Activated naive CD4-positive, alpha-beta T cell treated with anti-CD3 and anti-CD28 coated beads, Interleukin-2, amount 50 U/mL, for 16 hours (primary cell): ENCODE measurements around the gene MAN2C1.
"Not testable (repeated sequence)": the region's sequence is repeated elsewhere in the genome, so short reads cannot be mapped to it uniquely, and the experiment has no call there.

Experiments used
- DNase-seq: peaks from one replicate; pipeline ENCODE4 v3.0.0-alpha.2; 2020

MAN2C1 gene

DNA sequence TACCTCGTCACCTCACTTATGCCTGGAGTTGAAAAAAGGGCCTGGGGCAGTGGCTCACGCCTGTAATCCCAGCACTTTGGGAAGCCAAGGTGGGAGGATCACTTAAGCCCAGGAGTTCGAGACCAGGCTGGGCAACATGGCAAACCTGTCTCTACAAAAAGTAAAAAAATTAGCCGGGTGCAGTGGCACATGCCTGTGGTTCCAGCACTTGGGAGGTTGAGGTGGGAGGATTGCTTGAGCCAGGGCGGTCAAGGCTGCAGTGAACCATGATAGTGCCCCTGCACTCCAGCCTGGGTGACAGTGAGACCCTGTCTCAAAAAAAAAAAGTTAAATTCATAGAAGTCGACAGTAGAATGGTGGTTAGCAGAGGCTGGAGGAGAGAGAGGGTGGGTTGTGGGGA, 26.2 kb downstream of the MAN2C1 start:
- no peak for DNase-seq

GRCh38 chr15:75339531-75340240, 28.7 kb downstream of the MAN2C1 start:
- DNase-seq, result no peak

GRCh38 chr15:75338661-75339240, 29.7 kb downstream of the MAN2C1 start:
- no peak for DNase-seq

GRCh38 chr15:75335705-75336355, 32.6 kb downstream of the MAN2C1 start, which contains the start of gene COMMD4:
Gene COMMD4 (plus strand): TSS chr15:75336063. CDS start chr15:75336090, 27 bp downstream.
- peak; percentile 83 for DNase-seq

DNA sequence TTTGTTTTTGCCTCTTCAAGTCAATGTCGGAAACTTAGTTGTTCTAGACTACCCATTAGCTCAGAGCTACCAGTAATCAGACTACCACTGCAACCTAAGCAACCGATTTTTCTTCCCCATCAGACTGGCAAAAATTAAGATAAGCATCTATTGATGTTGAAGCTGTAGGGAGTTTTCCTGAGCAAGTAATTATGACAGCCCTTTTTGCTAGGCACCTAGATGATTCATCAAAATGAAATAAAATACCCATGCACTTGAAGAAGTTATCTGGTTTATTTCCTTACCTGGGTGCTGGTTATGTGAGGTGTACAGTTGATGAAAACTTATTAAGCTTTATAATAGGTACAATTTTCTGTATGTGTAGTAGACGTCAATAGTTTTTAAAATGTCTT, 33.1 kb downstream of the MAN2C1 start:
- DNase-seq, result no peak

DNA sequence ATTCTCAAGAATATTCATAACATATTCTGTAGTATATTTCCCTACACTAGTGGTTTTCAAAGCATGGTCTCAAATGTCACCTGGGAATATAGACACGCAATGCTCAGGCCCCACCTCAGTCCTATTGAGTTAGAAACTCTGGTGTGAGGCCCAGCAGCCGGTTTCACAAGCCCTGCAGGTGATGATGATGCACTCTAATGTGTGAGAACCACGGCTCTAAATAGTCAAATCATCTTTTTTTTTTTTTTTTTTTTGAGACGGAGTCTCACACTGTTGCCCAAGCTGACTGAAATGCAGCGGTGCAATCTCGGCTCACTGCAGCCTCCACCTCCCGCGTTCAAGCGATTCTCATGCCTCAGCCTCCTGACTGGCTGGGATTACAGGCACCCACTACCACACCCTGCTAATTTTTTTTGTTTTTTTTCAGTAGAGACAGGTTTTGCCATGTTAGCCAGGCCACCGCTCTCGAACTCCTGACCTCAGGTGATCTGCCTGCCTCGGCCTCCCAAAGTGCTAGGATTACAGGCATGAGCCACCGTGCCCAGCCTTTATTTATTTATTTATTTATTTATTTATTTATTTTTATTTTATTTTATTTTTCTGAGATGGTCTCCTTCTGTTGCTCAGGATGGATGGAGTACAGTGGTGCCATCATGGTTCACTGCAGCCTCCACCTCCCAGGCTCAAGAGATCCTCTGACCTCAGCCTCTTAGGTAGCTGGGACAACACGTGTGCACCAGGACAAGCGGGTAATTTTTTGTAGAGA, 34.6 kb downstream of the MAN2C1 start:
- not testable (repeated sequence) for DNase-seq

DNA sequence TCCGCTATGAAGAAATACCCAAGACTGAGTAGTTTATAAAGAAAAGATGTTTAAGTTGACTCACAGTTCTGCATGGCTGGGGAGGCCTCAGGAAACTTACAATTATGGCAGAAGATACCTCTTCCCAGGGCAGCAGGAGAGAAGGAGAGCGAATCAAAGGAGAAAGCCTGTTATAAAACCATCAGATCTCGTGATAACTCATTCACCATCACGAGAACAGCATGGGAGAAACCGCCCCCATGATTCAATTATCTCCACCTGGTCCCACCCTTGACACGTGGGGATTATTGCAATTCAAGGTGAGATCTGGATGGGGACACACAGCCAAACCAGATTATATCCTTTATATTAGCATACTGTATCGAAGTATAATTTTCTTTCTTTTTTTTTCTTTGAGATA, 36.3 kb downstream of the MAN2C1 start:
- DNase-seq, result not testable (repeated sequence)

GRCh38 chr15:75329571-75329970, 38.8 kb downstream of the MAN2C1 start:
- no peak for DNase-seq

- no peak for DNase-seq
Observed at GRCh38 chr15:75328493-75329314, 39.7 kb downstream of the MAN2C1 start.

GRCh38 chr15:75327491-75327890, 40.9 kb downstream of the MAN2C1 start:
- DNase-seq, result no peak

DNA sequence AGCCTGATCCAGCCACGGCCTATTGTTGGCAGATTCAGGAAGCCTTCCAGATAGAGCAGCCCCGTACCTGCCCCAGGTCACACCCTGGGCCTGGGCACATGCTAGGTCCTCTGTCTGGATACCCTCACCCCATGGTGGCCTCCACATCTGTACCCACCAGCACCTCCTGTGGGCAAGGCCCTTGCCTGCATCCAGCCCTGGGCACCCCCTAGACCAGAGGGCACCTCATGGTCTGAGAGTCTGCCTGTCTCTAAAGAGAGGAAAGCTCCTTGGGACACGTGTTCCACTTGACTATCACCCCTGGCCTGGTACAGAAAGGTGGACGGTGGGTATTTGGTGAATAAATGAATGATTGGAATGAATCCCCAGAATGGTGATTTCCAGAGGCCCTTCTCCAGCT, 41.4 kb downstream of the MAN2C1 start:
- no peak for DNase-seq

DNA sequence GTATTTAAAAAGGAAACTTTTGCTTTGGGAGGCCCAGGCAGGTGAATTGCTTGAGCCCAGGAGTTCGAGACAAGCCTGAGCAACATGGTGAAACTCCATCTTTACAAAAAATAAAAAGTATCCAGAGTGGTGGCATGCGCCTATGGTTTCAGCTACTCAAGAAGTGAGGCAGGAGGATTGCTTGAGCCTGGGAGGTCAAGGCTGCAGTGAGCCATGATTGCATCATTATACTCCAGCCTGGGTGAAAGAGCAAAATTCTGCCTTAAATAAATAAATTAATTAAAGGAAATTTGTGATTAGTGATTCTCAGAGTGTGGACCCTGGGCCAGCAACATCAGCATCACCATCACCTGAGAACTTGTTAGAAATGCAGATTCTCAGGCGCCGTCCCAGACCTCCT, 42.5 kb downstream of the MAN2C1 start:
- no peak for DNase-seq

DNA sequence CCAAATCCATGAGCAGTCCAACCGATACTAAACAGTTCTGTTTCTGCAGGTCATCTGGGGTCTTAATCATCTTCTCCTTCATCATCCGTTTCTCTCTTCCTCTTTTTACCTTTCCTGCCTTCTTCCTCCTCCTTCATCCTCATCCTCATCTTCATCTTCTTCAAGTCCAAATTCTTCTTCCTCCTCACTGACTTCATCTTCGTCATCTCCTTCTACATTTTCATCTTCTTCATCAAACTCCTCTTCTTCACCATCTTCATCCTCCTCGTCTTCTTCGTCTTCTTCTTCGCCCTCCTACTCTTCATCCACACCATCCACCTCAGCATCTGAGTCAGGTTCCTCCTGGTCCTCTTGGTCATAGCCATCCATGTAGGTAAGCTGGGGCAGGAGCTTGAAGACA, 46.7 kb downstream of the MAN2C1 start:
- no peak for DNase-seq

DNA sequence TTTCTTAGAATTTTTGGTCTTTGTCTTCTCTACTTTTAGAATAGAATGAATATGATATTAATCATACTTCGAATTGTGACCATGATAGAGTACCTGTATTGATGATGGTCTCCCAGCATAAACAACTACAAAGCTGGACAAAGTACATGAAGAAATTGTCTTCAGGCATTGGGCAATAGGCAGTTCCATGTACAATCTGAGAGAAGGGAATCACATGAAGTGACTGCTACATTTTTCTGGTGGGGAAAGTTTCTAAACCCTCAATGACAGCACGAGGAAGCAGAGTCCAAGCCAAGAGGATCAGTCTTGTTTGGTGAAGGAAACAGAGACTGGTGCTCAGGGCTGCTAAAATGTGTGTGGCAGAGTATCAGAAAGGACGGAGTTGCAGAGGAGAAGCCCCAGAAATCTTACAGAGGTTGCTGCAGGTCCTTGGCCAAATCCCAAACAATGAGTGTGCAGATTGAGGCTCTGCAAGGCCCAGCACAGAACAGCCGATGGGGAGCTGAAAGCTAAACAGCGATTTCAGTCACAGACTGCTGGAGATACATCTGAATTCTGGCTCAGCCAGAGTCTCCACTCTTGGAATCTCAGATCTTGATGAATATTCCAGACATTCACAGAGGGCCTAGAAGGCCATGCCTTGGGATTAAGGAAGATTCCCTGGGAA, 49.0 kb downstream of the MAN2C1 start:
- not testable (repeated sequence) for DNase-seq

GRCh38 chr15:75314552-75315290, 53.7 kb downstream of the MAN2C1 start:
- DNase-seq, result no peak

DNA sequence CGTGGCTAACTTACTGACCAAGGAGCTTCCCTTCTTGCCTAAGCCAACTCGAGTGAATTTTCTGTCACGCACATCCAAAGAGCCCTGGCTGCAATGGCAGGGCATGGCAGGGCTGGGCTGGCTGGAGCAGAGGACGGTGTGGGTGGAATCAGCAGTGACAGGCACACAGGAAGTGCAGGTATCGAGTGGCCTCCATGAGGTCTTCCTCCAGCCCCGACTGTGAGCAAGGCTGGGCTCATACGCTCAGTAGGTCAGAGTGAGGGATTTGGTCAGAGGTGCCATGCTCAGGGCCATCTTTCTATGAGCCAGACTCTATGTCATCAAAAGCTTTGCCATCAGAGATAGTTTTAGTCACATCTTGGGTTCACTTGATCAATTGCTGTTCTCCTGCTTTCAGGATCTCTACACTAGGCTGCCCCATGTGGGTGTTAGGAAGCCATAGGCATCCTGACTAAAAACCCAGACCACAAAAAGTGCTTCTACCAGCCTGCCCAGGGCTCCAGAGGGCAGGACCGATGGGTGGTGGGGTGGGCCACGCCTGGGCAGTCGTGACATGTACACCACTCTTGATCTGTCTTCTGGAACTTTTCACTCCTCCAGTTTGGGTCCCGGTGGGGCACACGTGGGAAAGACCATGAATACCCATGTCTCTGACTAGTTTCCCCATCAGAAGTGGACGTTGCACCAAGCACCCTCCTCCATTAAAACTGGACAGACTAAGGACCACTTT, 55.1 kb downstream of the MAN2C1 start:
- no peak for DNase-seq

DNA sequence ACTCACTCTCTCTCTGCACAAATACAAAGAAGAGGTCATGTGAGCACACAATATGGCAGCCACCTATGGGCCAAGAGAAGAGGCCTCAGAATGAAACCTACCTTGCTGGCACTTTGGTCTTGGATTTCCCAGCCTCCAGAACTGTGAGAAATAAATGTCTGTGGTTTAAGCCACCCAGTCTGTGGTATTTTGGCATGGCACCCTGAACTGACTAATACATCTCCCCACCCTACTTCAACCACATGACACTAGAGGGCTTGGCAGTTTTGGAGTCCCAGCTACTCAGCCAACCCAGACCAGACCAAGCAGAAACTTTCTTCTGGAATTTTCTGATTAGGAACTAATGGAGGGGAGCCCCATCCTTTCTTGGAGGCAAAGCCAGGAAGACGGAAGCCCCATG, 55.9 kb downstream of the MAN2C1 start:
- not testable (repeated sequence) for DNase-seq

DNA sequence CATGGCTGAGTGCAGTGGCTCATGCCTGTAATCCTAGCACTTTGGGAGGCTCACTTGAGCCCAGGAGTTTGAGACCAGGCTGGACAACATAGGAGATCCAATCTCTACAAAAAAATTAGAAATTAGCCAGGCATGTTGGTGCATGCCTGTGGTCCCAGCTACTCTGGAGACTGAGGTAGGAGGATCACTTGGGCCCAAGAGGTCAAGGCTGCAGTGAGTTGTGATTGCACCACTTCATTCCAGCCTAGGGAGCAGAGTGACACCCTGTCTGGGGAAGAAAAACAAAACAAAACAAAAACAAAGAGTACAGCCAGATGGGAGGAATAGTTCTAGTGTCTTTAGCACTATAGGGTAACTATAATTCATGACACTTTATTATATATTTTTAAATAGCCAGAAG, 58.7 kb downstream of the MAN2C1 start:
- no peak for DNase-seq

DNA sequence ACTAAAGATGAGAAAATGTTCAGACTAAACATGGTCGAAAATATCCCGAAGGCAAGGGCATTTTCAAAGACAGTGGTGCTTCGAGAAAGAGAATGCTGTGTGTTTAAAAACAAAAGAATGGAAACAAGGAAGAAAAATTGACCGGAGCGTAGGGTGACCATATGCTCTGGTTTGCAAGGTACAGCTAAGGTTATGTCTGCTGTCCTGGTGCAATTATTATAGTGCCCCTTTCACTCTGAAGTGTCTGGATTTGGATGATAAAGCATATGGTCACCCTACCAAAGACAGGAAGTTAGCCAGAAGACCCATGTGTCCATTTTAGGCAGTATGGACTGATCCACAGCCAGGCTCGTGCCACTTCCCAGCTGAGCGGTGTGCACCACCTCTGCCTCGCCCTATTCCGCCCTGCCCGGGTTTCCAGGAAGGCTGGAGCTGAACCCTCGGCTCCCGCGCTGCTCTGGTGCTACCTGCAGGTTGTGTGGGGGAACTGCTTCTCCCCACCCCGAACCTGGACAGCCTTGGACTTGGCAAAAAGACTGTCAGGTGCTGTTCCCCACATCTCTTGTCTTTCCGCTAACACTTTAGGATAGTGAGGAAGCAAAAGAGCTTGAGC, 60.5 kb downstream of the MAN2C1 start:
- no peak for DNase-seq

DNA sequence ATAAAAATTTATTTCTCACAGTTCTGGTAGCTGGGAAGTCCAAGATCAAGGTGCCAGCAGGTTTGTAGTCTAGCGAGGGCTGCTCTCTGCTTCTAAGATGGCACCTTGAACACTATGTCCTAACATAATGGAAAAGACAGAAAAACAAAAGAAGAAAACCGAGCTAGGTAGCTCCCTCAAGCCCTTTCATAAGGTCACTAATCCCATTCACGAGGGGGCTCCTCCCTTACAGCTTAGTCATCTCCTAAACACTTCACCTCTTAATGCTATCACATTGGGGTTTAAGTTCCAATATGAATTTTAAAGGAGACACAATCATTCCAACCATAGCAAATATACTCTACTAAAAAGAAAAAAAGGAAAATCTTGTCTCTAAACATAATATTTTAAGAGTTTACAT, 62.2 kb downstream of the MAN2C1 start:
- no peak for DNase-seq
